GM18907 (cell line): ENCODE results near the gene SLC25A41.
"Not testable (repeated sequence)": the region's sequence is repeated elsewhere in the genome, so short reads cannot be mapped to it uniquely, and the experiment has no call there.

Source experiments
- ATAC-seq: cut with Tn5 transposase; IDR thresholded peaks from one replicate; pipeline ENCODE4 v1.9.1; 2021; ENCODE audit warnings: mild to moderate bottlenecking, moderate library complexity; ENCODE audit not compliant: unreplicated experiment

SLC25A41 gene

DNA sequence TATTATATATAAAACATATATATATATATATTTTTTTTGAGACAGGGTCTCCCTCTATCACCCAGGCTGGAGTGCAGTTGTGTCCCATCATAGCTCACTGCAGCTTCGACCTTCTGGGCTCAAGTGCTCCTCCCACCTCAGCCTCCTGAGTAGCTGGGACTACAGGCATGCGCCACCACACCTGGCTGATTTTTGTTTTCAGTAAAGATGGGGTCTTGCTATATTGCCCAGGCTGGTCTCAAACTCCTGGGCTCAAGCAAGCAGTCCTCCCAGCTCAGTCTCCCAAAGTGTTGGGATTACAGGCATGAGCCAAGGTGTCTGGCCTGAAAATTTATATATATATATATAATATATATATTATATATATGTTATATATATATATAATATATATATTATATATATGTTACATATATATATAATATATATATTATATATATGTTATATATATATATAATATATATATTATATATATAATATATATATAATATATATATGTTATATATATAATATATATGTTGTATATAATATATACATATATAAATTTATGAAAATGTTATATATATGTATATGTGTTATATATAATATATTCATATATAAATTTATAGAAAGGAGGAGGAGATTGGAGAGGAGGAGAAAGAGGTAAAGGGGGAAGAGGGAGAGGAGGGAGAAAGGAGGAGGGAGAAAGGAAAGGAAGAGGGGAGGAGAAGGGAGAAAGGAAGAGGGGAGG is 4.7 kb downstream of the SLC25A41 start:
- not testable (repeated sequence) for ATAC-seq

DNA sequence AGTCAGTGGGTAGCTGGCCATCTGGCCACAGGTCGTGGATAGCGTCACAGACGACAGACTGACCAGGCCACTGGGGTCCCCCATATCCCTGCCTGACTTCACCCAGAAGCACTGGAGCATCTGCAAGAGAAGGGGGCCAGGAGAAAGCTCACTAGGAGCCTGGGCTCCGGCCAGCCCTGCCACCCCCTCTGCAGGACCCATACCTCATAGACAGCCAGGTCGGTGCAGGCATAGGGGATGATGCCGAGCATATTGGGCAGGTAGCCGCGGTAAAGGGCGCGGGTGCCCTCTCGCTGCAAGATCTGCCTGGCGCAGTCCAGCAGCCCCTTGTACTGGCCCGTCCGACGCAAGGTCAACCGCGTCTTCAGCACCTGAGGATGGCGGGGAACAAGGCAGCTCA is 6.4 kb downstream of the SLC25A41 start:
- no peak for ATAC-seq

DNA sequence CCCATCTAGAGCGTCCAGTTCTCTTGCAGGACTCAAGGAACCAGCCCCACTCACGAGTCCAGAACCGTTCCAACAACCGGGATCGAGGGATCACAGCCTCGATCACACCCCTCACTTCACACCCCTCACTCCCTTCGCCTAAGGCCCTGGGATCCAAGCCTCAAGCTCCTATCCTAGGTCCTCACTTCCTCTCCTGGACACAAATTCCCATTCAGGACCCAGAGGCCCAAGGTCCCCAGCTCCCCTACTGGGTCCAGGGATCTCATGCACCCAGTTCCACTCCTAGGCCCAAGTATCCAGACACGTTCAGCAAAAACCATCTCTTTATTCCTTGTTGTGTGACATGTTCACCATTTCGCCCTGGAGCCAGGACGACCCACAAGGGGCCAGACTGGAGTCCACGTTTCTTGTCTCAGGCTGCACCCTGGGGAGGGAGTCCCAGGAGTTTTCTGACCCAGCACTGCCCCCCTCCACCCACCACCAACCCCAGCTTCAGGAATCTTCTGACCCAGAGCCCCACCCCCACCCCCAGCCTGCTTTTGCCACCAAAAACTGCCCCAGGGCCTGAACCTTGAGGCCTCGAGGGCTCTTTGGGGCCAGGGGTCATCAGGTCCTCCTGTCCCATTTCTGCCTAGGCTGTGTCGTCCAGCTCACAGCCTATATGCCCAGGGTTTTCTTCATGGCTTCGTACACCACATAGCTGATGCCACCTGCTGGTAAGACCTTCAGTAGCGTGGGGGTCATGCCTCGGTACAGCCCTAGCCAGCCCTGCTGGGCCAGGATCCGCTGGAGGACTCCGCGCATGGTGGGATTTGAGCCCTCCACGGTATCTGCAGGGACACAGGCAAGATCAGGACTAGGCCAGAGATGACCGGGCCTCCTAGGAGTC is 7.6 kb downstream of the SLC25A41 start:
- ATAC-seq = no peak

DNA sequence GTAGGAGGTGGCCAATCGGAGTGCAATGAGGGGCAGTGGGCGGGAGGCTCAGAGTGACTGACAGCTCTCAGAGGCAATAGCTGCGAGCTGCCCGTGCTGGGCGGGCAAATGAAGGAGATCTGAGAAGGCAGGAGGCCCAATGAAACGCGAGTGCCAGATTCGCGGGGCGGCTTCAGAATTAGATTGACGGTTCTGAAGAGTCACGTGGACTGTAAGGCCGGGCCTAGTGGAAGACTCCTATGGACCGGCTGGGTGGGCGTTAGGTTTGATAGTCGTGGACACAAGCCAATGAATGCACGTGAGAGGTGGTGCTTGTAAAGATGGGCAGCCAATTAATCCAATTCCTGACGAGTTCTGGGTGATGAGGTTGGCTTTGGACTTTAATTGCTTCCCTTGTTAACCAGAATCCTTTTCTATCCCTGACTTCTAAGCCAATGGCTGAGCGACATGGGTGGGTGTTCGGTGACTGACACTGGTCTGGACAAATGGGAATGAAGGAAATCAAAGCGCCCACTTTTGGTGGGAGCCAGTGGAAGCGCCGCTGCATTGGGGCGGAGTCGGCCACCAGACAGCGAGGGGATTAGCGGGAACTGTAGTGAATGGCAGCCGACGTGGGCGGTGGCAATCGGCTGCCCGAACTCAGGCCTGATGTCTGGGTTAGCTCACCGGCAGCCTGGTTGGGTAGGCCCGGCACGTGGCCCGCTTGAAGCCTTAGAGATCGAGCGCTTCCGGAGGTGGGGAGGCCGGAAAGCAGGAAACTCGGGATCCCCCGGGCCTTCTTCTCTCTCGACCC is 8.4 kb downstream of the SLC25A41 start:
- ATAC-seq = peak; percentile 90

DNA sequence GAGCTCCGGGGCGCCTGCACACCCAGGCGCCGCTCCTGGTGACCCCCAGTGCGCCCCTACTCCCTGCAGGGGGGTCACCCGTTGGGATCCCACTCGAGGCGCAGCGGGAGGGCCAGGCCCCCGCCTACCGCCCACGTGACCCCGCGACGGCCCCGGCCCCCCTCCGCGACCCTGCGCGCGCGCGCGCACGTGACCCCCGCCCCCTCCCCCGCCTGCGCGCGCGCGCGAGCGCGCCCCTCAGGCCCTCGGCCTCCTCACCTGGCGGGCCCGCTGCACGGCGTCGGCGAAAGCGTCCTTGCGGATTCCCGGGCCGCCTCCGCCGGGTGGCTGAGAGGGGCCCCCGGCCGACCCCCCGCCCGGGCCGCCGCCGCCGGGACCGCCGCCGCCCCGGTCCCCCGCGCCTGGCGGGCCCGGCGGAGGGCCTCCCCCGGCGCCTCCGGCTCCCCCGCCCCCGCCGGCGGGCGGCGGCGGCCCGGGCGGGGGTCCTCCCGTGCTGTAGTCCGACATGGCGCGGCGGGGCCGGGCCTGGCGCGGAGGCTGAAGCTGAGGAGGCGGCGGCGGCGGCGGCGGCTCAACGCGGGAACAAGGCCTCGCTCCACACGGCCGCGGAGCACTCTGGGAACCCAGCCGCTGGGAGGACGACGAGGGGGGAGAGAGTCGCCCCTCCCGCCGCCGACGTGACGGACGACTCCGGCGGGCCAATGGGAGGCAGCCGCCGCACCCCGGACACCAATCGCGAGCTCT is 9.2 kb downstream of the SLC25A41 start, which contains the start of gene KHSRP:
KHSRP (minus strand) TSS at position 617 of the 744 bp plus-strand sequence; CDS start at position 507, 110 bp downstream.
- no peak for ATAC-seq

DNA sequence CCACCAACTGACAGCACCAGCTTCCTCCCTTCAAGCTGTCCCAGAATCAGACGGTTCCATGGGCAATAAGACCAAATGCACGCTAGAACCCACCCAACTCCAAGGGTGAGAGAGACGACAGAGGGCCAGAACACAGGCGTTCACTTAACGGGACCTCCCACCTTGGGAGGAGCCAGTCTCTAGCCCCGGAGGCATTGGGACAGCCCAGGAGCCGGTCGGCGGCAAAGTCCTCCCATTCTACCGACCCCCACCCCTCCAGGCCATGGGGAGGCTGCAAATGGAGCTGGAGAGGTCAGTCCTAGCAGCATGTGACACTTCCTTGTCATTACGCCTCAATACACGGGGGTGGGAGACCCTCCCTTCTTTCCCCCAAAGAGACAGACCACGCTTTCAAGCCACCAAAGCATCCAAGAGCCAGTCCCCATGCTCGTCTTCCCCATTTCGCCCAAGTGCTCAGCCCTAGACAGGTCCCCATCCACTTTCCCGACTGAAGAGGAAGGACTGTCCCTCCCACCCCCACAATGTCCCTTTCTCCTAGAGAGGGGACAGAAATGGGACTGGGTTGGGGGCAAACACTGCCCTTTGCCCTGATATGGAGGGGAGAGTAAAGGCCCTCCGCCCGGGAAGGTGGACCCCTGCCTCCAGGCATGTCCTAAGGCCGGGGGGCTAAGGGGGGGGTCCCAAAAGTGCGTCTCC is 9.9 kb downstream of the SLC25A41 start:
- no peak for ATAC-seq

DNA sequence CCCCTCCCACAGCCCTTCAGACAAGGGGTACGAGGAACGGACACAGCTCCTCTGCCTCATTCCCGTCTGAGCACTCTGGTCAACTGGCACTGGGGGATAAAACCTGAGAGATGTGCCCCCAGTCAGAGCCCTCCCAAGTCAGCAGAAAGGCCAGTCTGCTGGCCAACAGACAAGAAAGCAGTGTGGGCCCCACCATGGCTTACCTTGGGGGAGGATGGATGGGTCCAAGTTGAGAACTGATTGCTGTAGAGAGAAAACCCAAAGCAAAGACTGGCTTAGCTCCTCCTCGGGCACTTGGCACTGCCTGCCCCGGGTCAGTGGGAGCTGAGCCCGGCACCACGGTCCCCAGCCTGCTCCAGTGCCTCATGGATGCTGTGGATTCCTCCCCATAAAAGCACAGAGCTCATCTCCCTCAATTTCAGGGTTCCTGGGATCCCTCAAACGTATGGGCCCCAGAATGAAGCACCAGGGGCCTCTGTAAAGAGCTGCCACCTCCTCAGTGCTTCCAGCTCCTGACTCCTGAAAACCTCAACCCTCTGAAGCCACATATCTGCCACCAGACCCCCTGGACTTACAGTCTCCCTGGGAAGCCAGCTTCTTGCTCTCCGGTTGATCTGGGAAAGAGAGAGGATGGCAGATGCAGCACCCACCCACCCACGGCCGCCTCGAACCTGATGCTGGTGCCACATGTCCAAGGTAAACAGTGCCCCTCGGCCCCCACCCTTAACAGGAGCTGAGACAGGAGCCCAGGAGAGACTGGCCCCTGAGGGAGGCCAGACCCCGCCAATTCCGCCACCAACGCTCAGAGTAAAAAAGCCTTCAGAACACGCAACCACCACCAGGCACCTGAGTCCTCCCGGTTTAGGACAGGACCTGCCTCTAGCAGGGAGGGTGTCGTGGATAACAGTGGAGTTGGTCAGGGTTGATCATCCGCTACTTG is 12.2 kb downstream of the SLC25A41 start:
- ATAC-seq = no peak

DNA sequence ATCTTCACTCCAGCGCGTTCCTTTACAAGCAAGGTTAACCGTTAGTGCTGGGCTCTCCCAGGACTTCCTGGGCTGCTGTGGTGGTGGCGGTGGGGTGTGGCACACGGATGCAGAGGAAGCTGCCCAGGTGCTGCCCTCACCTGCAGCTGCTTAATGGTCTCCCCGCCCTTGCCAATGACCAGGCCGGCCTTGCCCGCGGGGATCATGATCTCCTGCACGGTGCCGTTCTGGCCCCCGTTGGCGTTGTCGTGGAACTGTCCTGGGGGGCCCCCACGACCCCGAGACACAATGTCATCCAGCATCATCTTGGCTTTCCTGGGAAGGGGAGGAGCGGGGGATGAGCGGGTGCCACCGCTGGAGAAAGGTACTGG is 15.0 kb downstream of the SLC25A41 start:
- ATAC-seq = no peak

DNA sequence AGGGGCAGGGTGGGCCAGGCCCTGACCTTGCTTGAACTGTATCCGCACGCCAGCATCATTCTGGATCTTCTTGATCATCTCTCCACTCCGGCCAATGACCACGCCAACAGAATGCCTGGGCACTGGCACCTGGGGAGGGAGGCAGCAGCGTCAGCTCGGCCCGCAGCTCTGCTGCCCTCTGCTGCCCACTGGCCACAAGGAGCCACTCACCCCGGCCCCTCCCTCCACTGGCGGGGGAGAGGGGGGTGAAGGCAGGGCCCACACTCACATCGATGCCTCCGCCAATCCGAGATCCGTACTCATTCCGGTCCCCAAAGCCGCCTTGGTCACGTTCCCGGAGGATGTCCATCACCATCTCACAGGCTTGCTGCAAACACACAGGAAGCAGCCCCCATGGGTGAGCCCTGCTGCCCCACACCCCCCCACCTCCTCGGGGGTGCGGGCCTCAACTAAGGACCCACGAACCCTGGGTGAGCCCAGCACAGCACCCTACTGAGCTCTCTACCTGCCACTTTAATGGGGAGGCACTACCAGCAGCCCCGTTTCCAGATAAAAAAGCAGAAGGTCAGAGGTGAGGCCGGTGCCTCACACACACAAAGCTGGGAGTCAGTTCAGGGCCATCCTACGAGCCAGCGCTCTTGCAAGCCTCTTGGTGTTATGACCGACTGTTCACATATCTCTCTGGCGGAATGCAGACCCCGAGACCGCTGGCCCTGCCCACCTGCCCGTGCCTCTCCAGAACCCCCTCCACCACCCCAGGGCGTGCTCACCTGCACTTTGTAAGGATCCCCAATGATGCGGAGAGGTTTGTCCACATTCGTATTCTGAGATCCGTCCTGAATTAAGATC is 15.6 kb downstream of the SLC25A41 start:
- ATAC-seq = no peak

DNA sequence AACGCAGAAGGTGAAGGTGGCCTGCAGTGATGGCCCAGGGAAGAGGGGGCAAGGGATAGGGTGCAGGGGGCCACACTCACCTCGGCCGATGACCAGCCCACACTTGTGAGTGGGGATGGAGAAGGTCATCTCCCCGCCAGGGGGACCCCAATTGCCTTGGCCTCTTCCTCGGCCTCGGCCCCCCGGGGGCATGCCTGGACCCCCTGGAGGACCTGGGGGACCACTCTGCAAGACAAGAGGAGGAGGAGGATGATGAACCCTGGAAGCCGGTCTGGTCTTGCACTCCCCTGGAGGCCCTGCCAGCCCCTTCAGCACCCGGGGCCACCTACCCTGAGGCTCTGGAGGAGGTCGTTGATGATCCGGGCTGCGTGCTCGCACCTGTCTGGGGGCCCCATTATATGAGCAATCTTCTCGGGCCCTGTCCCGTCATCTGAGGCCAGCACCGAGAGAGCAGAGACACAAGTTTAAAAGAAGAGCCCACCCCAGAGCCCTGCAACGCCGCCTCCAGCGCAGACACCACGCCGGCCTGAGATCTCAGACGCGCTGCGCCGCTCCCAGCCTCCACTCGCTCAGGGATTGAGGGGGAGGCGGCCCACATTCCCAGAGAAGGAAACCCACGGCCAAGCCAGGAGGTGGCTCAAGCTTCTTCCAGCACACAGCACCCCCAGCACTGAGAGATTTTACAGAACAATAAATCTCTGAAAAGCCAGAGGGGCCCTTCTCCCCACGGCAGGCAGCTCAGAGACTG is 16.7 kb downstream of the SLC25A41 start:
- no peak for ATAC-seq

DNA sequence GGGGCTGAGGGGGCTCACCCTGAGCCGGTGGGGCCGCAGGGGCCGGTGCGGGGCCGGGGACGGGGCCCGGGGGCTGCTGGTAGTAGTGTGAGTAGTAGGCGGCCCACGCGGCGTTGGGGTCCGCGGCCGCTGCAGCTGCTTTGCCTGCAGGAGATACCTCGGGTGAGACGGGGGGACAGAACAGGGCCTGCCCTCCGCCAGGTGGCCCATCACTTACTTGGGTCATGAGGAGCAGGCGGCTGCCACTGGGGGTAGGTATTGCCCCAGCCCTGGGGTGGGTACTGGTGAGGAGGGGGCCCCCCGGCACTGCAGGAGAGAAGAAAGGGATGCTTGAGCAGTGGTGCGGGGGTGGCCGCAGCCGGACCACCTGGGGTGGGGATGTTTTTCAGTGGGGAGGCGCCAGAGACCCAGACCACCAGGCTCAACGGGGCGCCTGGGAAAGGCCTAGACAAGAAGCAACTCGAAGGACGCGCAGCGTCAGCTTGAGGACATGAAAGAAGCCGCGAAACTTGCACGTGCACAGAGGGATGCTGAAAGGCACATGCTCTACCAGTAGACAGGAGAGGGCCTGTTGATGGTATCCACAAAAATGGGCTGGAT is 17.9 kb downstream of the SLC25A41 start:
- no peak for ATAC-seq

DNA sequence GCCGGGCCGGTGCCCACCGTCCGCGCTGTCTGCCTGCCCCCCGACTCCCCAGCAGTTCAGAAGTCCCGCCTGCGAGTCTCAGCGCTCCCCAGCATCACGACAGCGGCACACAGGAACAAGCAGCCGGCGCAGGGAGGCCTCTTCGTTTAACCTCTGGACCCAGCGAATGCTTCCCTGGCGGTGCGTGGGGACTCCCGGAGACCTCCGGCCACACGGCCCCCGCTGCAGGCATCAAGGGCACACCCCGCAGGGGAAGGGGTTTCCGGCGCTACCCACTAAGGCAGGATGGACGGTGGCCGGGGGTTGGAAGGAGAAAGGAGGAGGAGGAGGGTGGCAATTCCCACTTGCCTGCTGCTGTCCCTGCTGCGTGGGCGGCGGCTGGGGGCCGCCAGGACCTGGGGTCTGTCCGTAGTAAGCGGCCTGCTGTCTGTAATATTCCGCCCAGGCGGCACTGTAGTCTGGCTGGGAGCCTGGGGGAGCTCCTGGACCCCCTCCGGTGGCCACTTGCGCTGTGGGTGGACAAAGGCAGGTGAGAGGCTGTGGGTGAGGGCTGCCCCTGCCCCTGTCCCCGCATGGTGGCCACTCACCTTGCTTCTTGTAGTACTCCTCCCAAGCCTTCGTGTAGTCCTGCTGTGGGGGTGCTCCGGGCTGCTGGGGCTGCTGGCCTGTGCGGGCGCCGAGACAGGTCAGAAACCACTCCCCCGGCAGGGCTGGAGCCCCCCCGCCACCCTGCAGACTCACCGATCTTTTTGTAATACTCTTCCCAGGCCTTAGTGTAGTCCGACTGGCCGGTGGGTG is 18.6 kb downstream of the SLC25A41 start:
- no peak for ATAC-seq

DNA sequence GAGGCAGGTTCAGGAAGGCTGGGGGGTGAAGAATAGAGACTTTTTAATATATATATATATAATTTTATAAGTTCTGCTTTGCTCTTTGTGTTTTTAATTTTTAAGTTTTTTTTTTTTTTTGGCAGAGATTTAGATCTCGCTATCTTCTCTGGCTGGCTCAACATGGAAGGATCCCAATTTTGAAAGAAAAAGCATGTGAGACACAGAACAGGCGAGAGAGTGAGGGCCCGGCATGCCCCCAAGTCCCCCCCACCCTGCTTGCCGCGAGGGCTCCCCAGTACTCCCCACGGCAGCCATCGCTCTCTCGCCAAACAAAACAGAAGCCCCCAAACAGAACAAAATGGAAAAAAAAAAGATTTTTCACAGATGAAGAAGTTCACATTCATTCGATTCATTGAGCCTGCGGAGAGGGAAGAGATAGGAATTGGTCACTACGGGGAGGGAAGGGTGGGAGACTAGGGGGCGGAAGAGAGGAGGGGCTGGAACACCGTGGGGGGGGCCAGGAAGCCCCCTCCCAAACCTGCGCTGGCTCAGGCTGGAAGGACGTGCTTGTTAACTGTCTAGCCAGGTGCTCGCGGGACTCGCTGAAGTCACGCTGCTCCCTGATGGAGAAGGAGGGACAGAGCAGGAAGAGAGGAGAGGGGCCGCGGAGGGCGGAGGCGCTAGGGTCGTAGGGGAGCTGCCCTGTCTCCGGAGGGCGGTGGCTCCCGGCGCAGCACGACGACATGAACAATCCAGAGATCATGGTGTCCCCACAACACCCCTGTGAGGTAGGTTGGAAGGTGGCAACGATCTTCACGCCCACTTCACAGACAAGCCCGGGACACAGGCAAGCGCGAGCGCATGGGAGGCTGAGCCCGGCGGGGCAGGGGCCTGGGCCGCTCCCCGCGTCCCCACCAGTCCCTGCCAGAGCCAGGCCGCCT is 19.6 kb downstream of the SLC25A41 start:
- no peak for ATAC-seq

DNA sequence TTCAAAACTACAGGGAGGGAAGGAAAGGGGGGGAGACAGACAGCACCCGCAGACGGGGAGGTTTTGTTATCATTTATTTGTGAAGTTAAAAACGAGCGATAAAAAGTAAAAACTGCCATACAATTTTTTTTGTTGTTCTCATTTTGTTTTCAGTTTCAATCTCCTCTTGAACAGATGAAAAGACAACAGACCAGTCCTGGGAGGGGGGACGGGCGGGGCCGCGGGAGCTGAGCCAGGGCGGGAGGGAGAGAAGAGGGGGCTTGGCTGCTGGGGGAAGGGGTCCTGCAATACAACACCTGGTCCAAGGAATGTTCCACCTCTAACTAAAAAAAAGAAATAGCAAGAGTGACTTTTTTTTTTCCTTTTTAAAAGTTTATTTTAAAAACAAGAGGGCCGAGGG is 20.3 kb downstream of the SLC25A41 start:
- ATAC-seq = no peak
